Adrenal gland (tissue), 12 donors: ENCODE data around the gene AMPD2. TPM values are rescaled to one million over a fixed set of nuclear protein-coding genes. Genes with fewer than 3 reads are reported as not detected.
"Not testable (repeated sequence)": the region's sequence is repeated elsewhere in the genome, so short reads cannot be mapped to it uniquely, and the experiment has no call there.

Experiments used
- DNase-seq, 7 donors: peaks; one replicate each; pipeline ENCODE4 v3.0.0-alpha.2; 2019 to 2020
- H3K27ac ChIP-seq, 5 donors: fragments of 200-600 bp; sonication (generic) in 4 of 5; 1 replicate in 3 of 5; 2 replicates in 2 of 5; pipeline versions ENCODE4 v1.5.1 to v1.8.0; 2016 to 2020; ENCODE audit warnings: mild to moderate bottlenecking in 1 of 5
- H3K27me3 ChIP-seq: fragments of 200-600 bp; 2 replicates; pipeline ENCODE4 v1.8.0; 2021
- H3K36me3 ChIP-seq, 2 donors: fragments of 200-600 bp; replicated peaks in 1 of 2; 1 replicate in 1 of 2; 2 replicates in 1 of 2; pipeline versions ENCODE4 v1.5.1 to v1.8.0; 2018 to 2022
- H3K4me1 ChIP-seq, 2 donors: fragments of 200-600 bp; replicated peaks in 1 of 2; 1 replicate in 1 of 2; 2 replicates in 1 of 2; pipeline versions ENCODE4 v1.5.1 to v1.8.0; 2018 to 2021
- H3K4me3 ChIP-seq, 4 donors: fragments of 200-600 bp; sonication (generic) in 3 of 4; one replicate each; pipeline ENCODE4 v1.5.1; 2016 to 2018
- H3K9me3 ChIP-seq, 3 donors: fragments of 200-600 bp; sonication (generic) in 1 of 3; replicated peaks in 1 of 3; 1 replicate in 2 of 3; 2 replicates in 1 of 3; pipeline versions ENCODE4 v1.5.1 to v1.8.0; 2016 to 2021
- CTCF ChIP-seq, 6 experiments: fragments of 450-650 bp in 4 of 6; fragments of 200-600 bp in 2 of 6; sonication (generic) in 1 of 6; IDR thresholded peaks; 1 replicate in 5 of 6; 2 replicates in 1 of 6; pipeline versions ENCODE4 v1.5.1 to v1.8.0; 2016 to 2021; ENCODE audit warnings: antibody characterized with exemption in 6 of 6, mild to moderate bottlenecking in 2 of 6, moderate library complexity in 1 of 6
- POLR2A ChIP-seq, 2 donors: fragments of 450-650 bp; IDR thresholded peaks; one replicate each; pipeline ENCODE4 v1.6.1; 2017; ENCODE audit warnings: antibody characterized with exemption in 2 of 2, mild to moderate bottlenecking in 2 of 2, moderate library complexity in 1 of 2
- WGBS, 4 donors: extraction: QIAGEN DNeasy Blood & Tissue Kit in 2 of 4; methylation state at CpG; one replicate each; pipeline versions ENCODE4 v1.1.5 to v1.1.7; 2013 to 2017; 5-methylcytosine and 5-hydroxymethylcytosine counted together
- intact Hi-C, 2 donors: fragments of 100-400 bp; cut with DNase I; formaldehyde crosslinking; loops; one replicate each; pipeline versions ENCODE4 v1.14.1 to v1.15.0; 2022 to 2023
- microRNA counts, 2 donors: library from miRNA; unstranded; fragments of <30 nt; microRNA quantifications; one replicate each; lab custom pipeline; 2016
- polyA plus RNA-seq, 3 donors: library from polyadenylated mRNA; stranded (reverse); fragments of 200-250 nt in 2 of 3; fragments of 350-450 nt in 1 of 3; fragmentation: Illumina TruSeq in 1 of 3; extraction: RNeasy Lipid Tissue Mini Kit (QIAGEN cat#74804) in 1 of 3; gene quantifications; one replicate each; pipeline ENCODE4 v1.2.3, GENCODE V29; 2013 to 2014
- small RNA-seq, 2 donors: library from RNA; depleted of rRNA; stranded (forward); fragments of <200 nt; gene quantifications; one replicate each; pipeline ENCODE3, GENCODE V24; 2016
- total RNA-seq, 9 donors: library from RNA; depleted of rRNA in 4 of 9; stranded (reverse); fragments of >200 nt in 4 of 9; fragments of 120-200 nt in 1 of 9; fragmentation: NEBNext Ultra II Directional in 1 of 9; extraction: Animal tissue kit (Norgen Biotek cat#: 25700) in 1 of 9; gene quantifications; one replicate each; pipeline versions ENCODE4 v1.1.0 to v1.2.4, GENCODE V29; 2013 to 2023
- donor health status: healthy with polysubstance abuse.
- donor health status: Bipolar disorder and iron deficiency.
- donor health status: DM: yes; HTN: yes; CAD: no.
- donor health status: DM: no; HTN: no; CAD: no.
- donor health status: DM: no; HTN: no; CAD: no.
- donor health status: DM: yes; HTN: yes; CAD: no.

Gene AMPD2
- total and polyA plus RNA-seq, 12 donors: 28.4 to 170 (median 69.2) TPM

GRCh38 chr1:109677459-109677858 is 57.8 kb downstream of the AMPD2 start:
- no peak overlapping the region for H3K27ac ChIP-seq
- TF ChIP-seq POLR2A (IDR thresholded peaks at IDR 0.05): no peak
- no peak for TF ChIP-seq CTCF (IDR thresholded peaks at IDR 0.05)
- H3K9me3 ChIP-seq: no peaks in the 10 kb centered on the region
- H3K4me1 ChIP-seq: no peaks in the 10 kb centered on the region
- 73 to 83% (median 81%) methylated on average over 3 of the region's 3 CpGs for WGBS, 4 donors
- H3K36me3 ChIP-seq: peaks cover 0 to 7% of the 10 kb centered on the region in 2 donors
- no peak overlapping the region for H3K4me3 ChIP-seq
- no peaks in the 10 kb centered on the region for H3K27me3 ChIP-seq
- DNase-seq: no peak
- intact Hi-C loops: no loop called here

GRCh38 chr1:109678637-109679036 is 59.0 kb downstream of the AMPD2 start:
- 75 to 89% (median 81%) methylated on average over 2 of the region's 2 CpGs for WGBS, 4 donors
- H3K9me3 ChIP-seq, DNase-seq, H3K4me1 ChIP-seq, H3K4me3 ChIP-seq, intact Hi-C loops, H3K27me3 ChIP-seq, H3K36me3 ChIP-seq, H3K27ac ChIP-seq: not testable (repeated sequence)

MicroRNAs encoded within 50 kb of the gene (microRNA counts, 767-probe panel; counts per million panel counts)
- microRNA hsa-miR-197-3p (lab: Ali Mortazavi, UCI): 3,872 to 5,425 counts per million in 2 donors

Small RNAs within 50 kb of the gene (small RNA-seq; reads per million reads assigned to genes)
- gene RNU6V: 0 reads per million in 2 donors

Other genes starting within 250 kb of the AMPD2 start
- 10 to 100 TPM; 20.1 to 56.8 (median 41.8) TPM for gene SORT1, start 221.9 kb upstream of the AMPD2 start, total RNA-seq
- gene SORT1, start 221.9 kb upstream of the AMPD2 start, polyA plus RNA-seq: 10 to 100 TPM; 13.4 to 14.6 (median 14.2) TPM
- 100 to 1,000 TPM in 2 of 9 donors, 10 to 100 TPM in 7; 22.8 to 187 (median 67.8) TPM for gene PSMA5, start 193.4 kb upstream of the AMPD2 start, total RNA-seq
- 100 to 1,000 TPM in 1 of 3 donors, 10 to 100 TPM in 2; 26.3 to 108 (median 40.1) TPM for gene PSMA5, start 193.4 kb upstream of the AMPD2 start, polyA plus RNA-seq
- gene SYPL2, start 153.3 kb upstream of the AMPD2 start, total RNA-seq: 10 to 100 TPM in 5 of 9 donors, 1 to 10 TPM in 4; 6.4 to 20.3 (median 13.6) TPM
- 10 to 100 TPM in 1 of 3 donors, 1 to 10 TPM in 2; 5.8 to 23.6 (median 8.5) TPM for gene SYPL2, start 153.3 kb upstream of the AMPD2 start, polyA plus RNA-seq
- 10 to 100 TPM in 4 of 9 donors, 1 to 10 TPM in 5; 5.8 to 16.3 (median 9.1) TPM for gene ATXN7L2, start 135.9 kb upstream of the AMPD2 start, total RNA-seq
- gene ATXN7L2, start 135.9 kb upstream of the AMPD2 start, polyA plus RNA-seq: 100 to 1,000 TPM in 1 of 3 donors, 10 to 100 TPM in 1, 1 to 10 TPM in 1; 3.1 to 109 (median 45.5) TPM
- 10 to 100 TPM in 6 of 9 donors, 1 to 10 TPM in 3; 8.4 to 21.2 (median 13.8) TPM for gene CYB561D1, start 125.7 kb upstream of the AMPD2 start, total RNA-seq
- 1 to 10 TPM; 4.4 to 9.5 (median 7.8) TPM for gene CYB561D1, start 125.7 kb upstream of the AMPD2 start, polyA plus RNA-seq
- 10 to 100 TPM; 17.2 to 27.9 (median 22.8) TPM for gene AMIGO1, start 110.1 kb upstream of the AMPD2 start, total RNA-seq
- 10 to 100 TPM in 1 of 3 donors, 1 to 10 TPM in 2; 3.8 to 20.7 (median 4.7) TPM for gene AMIGO1, start 110.1 kb upstream of the AMPD2 start, polyA plus RNA-seq
- gene GPR61, start 80.0 kb upstream of the AMPD2 start, total RNA-seq: 1 to 10 TPM in 2 of 9 donors, under 1 TPM in 5, not detected in 2; 0.11 to 4.9 (median 0.57) TPM
- gene GPR61, start 80.0 kb upstream of the AMPD2 start, polyA plus RNA-seq: 1 to 10 TPM in 1 of 3 donors, under 1 TPM in 2; 0.57 to 1.2 (median 0.88) TPM
- 10 to 100 TPM in 1 of 9 donors, 1 to 10 TPM in 8; 2.8 to 12.0 (median 5.8) TPM for gene GNAI3, start 71.2 kb upstream of the AMPD2 start, total RNA-seq
- 1 to 10 TPM; 1.6 to 7.7 (median 2.2) TPM for gene GNAI3, start 71.2 kb upstream of the AMPD2 start, polyA plus RNA-seq
- gene GNAT2, start 221 bp upstream of the AMPD2 start, total RNA-seq: under 1 TPM in 4 of 9 donors, not detected in 5; 0.22 to 0.95 (median 0.37) TPM
- gene GNAT2, start 221 bp upstream of the AMPD2 start, polyA plus RNA-seq: under 1 TPM in 1 of 3 donors, not detected in 2; 0.29 TPM
- 10 to 100 TPM; 17.3 to 71.0 (median 31.9) TPM for gene GSTM4, start 36.3 kb downstream of the AMPD2 start, total RNA-seq
- 10 to 100 TPM; 20.7 to 57.5 (median 40.8) TPM for gene GSTM4, start 36.3 kb downstream of the AMPD2 start, polyA plus RNA-seq
- 100 to 1,000 TPM in 2 of 9 donors, 10 to 100 TPM in 7; 17.2 to 105 (median 59.5) TPM for gene GSTM2, start 48.2 kb downstream of the AMPD2 start, total RNA-seq
- 100 to 1,000 TPM in 2 of 3 donors, 10 to 100 TPM in 1; 37.3 to 495 (median 360) TPM for gene GSTM2, start 48.2 kb downstream of the AMPD2 start, polyA plus RNA-seq
- gene GSTM1, start 68.0 kb downstream of the AMPD2 start, total RNA-seq: 100 to 1,000 TPM in 2 of 9 donors, under 1 TPM in 2, not detected in 5; 0.11 to 301 (median 75.1) TPM
- gene GSTM1, start 68.0 kb downstream of the AMPD2 start, polyA plus RNA-seq: 100 to 1,000 TPM in 2 of 3 donors, not detected in 1; 114 to 242 TPM
- 1 to 10 TPM in 8 of 9 donors, under 1 TPM in 1; 0.48 to 5.5 (median 3.0) TPM for gene GSTM5, start 92.4 kb downstream of the AMPD2 start, total RNA-seq
- gene GSTM5, start 92.4 kb downstream of the AMPD2 start, polyA plus RNA-seq: 10 to 100 TPM in 1 of 3 donors, 1 to 10 TPM in 2; 1.6 to 10.5 (median 9.5) TPM
- 100 to 1,000 TPM in 2 of 9 donors, 10 to 100 TPM in 7; 14.5 to 117 (median 69.9) TPM for gene GSTM3, start 121.2 kb downstream of the AMPD2 start, total RNA-seq
- 10 to 100 TPM; 50.2 to 88.1 (median 74.1) TPM for gene GSTM3, start 121.2 kb downstream of the AMPD2 start, polyA plus RNA-seq
- under 1 TPM in 1 of 9 donors, not detected in 8; 0.32 TPM for gene EPS8L3, start 144.1 kb downstream of the AMPD2 start, total RNA-seq
- gene EPS8L3, start 144.1 kb downstream of the AMPD2 start, polyA plus RNA-seq: under 1 TPM in 1 of 3 donors, not detected in 2; 0.08 TPM